Activated naive CD4-positive, alpha-beta T cell (primary cell): ENCODE data around the gene ZNF718.
A peak's percentile ranks its signal among the peaks of the same experiment; 100 is the strongest.
"Not testable (repeated sequence)": the region's sequence is repeated elsewhere in the genome, so short reads cannot be mapped to it uniquely, and the experiment has no call there.

Experiments
- DNase-seq, 4 experiments: peaks; one replicate each; lab custom pipeline; 2025; lab: John Stamatoyannopoulos, UW

The ZNF718 gene

DNA sequence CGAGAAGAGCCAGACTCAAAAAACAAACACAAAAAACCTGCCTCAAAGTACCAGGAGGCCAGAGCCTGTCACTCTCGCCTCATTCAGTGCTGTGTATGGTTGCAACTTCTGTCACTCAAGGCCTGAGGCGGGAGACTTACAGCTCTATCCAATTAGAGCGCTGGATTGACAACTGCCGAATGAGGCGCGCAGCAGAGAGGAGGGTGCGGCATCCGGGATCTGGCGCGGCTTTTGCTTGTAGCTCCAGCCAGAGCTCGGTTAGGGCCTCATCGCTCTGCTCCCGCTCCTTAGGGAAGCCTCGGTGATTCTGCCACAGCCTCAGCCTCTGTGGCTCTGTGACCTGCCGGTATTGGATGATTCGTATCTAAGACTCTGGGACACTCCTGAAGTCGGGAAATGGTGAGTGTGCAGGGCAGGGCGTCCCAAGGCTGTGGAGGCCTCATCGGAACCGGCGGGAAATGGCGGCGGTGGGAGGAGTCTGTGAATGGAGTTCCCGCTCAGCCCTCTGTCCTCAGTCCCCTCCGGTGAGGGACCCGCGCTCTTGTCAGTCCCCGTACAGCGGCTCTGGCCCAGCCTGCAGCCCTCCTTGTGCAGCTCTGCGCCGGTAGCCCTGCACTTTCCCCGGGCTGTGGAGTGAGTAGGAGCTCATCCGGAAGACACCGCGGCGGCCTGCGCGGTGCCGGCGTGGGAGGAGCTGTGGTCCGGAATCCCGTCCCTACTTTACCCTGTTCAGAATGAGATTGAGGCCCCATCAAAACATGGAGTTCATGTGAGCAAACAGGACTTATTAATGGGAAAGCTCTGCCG is at the start of gene ZNF718:
TSS of gene ZNF718 (plus strand) at position 227 of the 807 bp plus-strand sequence. CDS start at position 397, 170 bp downstream.
- DNase-seq = peak; percentile 61 to 82 (median 70)

DNA sequence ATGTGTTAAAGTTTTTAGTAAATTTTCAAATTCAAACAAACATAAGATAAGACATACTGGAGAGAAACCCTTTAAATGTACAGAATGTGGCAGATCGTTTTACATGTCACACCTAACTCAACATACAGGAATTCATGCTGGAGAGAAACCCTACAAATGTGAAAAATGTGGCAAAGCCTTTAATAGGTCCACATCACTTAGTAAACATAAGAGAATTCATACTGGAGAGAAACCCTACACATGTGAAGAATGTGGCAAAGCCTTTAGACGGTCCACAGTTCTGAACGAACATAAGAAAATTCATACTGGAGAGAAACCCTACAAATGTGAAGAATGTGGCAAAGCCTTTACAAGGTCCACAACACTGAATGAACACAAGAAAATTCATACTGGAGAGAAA is 38.4 kb upstream of the ZNF718 start:
- DNase-seq = no peak

- not testable (repeated sequence) for DNase-seq
Measured at GRCh38 chr4:86559-87324, 37.6 kb upstream of the ZNF718 start.

GRCh38 chr4:98386-98785 is 25.9 kb upstream of the ZNF718 start:
- no peak for DNase-seq

DNA sequence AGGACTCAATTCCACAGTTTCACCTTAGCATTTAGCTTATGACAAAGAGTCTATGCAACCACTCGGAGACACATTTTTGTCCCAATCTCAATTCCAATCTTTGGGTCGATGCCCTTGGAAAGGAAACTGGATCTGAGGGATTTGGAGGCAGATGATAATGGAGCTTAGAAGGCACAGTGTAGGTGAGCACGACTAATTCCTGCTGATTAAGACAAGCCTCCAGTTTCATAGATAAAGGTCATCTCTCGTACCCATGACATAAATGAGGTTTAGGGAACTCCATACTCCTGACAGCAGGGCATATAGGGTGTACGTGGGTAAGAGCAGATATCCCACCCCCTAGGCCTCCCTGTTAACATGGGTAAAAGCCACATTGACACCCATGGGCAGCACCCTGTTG is 24.4 kb upstream of the ZNF718 start:
- DNase-seq = no peak

DNA sequence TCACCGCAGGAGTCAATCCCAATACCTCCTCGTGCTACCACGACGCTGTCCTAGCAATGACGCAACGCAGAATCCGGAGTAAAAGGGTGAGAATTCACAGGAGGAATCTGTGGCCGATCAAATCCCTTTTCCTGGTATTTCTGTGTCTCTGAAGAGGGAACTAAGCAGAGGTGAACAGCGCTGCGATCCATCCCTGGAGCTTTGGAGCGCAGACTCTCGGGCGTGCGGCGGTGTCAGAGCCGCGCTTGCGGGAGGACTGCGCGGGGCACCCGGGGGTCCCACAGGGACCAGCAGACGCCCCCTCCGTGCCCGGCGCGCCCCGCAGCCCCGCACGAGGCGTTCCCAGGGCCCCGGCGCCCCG is 17.2 kb upstream of the ZNF718 start:
- no peak for DNase-seq

DNA sequence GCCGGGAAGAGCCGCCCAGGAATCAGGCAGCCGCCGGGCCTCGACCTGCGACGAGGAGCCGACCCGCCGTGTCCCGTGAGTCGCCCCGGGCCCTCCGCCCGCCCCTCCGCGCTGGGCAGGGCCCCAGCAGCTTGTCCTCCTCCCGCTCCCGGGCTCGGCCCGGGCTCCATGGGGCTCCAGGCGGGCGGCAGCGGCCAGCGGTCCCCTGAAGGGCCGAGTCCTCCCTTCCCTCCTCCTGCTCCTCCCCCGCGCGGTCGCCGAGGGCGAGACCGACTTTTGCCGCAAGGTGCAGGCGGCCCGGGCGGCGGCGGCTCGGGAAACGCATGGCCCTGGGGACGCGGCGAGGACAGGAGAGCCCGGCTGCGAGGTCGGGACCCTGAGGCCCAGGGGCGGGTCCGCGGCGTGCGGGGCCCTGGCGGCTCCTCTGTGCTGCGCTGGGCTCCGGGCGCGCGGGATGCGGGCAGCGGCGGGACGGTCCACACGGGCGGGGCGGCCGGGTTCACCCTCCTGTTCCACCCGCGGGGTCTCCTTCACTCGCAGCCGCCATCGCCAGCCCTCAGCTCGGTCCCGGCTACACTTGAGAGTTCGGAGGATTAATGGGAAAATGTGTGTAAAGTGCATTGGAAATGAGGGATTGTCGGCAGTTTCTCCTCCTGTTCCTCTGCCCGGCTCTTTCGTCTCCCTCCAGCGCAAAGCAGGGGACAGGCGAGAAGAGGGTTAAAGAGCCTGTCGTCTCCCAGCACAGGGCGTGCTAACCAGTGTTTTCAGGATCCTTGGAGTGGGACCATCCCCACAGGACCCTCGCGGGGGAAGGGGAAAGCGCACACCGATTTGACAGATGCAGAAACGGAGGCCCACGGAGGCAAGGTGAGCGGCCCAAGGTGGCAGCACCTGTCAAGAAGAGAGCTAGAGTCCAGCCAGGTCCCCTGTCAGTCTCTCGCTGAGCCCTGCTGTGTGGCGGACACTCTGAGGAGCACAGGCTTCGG is 16.6 kb upstream of the ZNF718 start:
- no peak for DNase-seq

- no peak for DNase-seq
Measured at GRCh38 chr4:112771-113170, 11.5 kb upstream of the ZNF718 start.

GRCh38 chr4:113732-114131 is 10.6 kb upstream of the ZNF718 start:
- no peak for DNase-seq

GRCh38 chr4:114149-114548 is 10.2 kb upstream of the ZNF718 start:
- DNase-seq = no peak

- no peak for DNase-seq
Measured at GRCh38 chr4:116499-116898, 7.8 kb upstream of the ZNF718 start.

GRCh38 chr4:120616-121015 is 3.7 kb upstream of the ZNF718 start:
- DNase-seq = no peak

DNA sequence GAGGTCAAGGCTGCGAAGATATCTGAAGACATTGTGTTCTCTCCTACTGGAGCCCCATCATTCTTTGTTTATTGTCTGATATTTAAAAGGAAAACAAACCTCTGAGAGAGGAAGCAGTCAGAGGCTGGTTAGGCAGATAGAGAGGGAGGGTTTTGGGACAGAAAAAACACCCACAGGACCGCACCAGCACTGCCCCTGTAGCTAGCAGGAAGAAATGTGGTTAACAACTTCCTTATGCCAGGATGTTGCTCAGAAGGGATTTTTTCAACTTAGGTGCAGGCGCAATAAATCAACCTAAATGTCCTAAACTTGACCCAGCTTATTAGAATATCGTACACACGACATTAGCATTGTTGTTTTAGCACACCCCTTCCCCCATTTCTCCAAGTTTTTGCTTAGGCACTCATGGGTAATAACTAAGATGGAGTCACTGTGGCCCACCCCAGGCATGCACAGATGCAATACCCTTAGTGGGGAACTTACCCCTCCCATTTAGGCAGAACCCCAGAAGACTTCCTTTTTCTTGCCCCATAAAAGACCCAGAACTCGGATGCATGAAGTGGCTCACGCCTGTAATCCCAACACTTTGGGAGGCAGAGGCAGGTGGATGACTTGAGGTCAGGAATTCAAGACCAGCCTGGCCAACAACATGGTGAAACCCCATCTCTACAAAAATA is 2.8 kb upstream of the ZNF718 start:
- DNase-seq = no peak

DNA sequence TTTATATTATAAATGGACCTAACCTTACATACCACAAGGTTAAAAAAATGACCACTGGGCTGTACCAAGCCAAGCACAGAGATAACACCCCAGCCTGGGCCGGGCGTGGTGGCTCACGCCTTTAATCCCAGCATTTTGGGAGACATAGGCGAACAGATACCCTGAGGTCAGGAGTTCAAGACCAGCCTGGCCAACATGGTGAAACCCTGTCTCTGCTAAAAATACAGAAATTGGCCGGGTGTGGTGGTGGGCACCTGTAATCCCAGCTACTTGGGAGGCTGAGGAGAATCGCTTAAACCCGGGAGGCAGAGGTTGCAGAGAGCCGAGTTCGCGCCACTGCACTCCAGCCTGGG is 403 bp upstream of the ZNF718 start:
- not testable (repeated sequence) for DNase-seq

GRCh38 chr4:125091-125771 is 930 bp downstream of the ZNF718 start:
- peak in 2 of 4 experiments; percentile 41 to 43 for DNase-seq

DNA sequence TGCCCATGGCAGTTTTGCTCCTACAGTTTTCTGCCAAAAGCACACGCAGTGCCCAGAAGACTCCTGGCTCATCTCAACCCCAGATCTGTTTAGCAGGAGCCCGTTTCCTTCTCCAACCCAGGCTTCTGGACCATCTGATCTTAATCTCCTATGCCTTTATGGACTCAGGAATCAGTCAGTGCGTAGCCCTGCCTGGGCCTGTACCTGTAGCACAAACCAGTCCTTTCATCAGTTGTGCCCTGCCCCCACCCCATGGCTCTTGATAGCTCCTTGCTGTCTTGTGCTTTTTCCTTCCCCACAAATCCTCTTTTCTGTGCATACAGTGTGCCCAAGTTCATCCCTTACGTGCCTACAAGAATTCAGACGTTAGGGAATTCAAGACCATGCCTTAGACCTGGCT is 1.5 kb downstream of the ZNF718 start:
- no peak for DNase-seq

DNA sequence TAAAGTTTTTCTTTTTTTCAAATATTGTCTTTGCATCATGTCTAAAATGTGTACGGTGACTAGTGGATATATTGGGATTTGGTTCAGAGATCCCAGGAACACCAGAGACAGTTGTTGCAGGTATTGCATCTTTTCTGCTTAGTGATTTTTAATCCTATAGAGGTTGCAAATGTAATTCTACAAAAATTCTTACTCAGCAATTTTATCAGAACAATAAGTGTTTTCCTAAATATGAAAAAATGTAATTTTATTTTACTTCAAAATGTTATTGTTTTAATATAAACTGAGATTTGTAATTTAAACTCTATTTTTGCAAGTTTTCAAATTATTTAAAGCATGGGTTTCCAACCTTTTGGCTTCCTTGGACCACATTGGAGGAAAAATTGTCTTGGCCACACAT is 8.2 kb downstream of the ZNF718 start:
- no peak for DNase-seq

- DNase-seq = no peak
Measured at GRCh38 chr4:138935-139334, 14.6 kb downstream of the ZNF718 start.

GRCh38 chr4:139691-140090 is 15.4 kb downstream of the ZNF718 start:
- no peak for DNase-seq

- no peak for DNase-seq
Measured at GRCh38 chr4:146621-147020, 22.3 kb downstream of the ZNF718 start.

DNA sequence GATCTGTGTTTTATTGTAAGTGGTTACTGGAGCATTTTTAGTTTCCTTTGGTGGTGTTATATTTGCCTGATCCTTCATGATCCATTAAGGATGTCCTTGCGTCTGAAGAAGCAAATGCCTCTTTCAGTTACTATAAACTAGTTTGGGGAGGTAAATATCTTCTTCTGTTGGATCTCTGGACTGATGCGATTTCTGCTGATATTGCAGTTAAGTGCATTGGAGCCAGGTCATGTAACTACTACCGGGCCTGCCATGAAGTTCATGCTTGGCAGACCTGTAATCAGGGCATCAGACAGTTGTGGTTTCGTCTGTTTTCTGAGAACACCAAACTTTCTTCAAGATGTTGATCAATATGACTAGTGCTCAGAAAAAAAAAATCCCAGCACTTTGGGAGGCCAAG is 22.9 kb downstream of the ZNF718 start:
- no peak for DNase-seq
